Endothelial cell of umbilical vein (primary cell): ENCODE measurements around the gene SH3RF3.

ENCODE experiments used
- EZH2 ChIP-seq: IDR thresholded peaks from 2 replicates; pipeline ENCODE4 v1.6.1; 2012; ENCODE audit warnings: borderline replicate concordance, low read depth, mild to moderate bottlenecking, moderate library complexity, low read length, inconsistent platforms; ENCODE audit not compliant: severe bottlenecking
- FOS ChIP-seq: IDR thresholded peaks from 2 replicates; pipeline ENCODE4 v1.6.1; 2011; ENCODE audit warnings: mild to moderate bottlenecking, low read length, moderate library complexity, borderline replicate concordance; ENCODE audit not compliant: insufficient read depth
- JUN ChIP-seq: IDR thresholded peaks from 2 replicates; pipeline ENCODE4 v1.6.1; 2011; ENCODE audit warnings: borderline replicate concordance, low read depth; ENCODE audit not compliant: insufficient read length, insufficient read depth
- POLR2A ChIP-seq: IDR thresholded peaks from 2 replicates; pipeline ENCODE4 v1.6.1; 2012; ENCODE audit warnings: low read depth, mild to moderate bottlenecking, control low read depth, low read length
- POLR2AphosphoS5 ChIP-seq: IDR thresholded peaks from 2 replicates; pipeline ENCODE4 v1.6.1; 2012; ENCODE audit warnings: low read depth, mild to moderate bottlenecking, control low read depth, low read length, moderate library complexity; ENCODE audit not compliant: insufficient read depth
- TF ChIP-seq, protein P1 (sequence below), 2 donors: IDR thresholded peaks; 1 replicate in 1 of 2; 2 replicates in 1 of 2; pipeline ENCODE4 v1.5.1; 2011; ENCODE audit warnings: low read length in 2 of 2, mild to moderate bottlenecking in 2 of 2, moderate library complexity in 2 of 2, control low read depth in 1 of 2, inconsistent platforms in 1 of 2, low read depth in 1 of 2; ENCODE audit not compliant: insufficient read depth in 1 of 2; ENCODE audit errors: extremely low read depth in 1 of 2
- TF ChIP-seq, protein P2 (sequence below): IDR thresholded peaks from 2 replicates; pipeline ENCODE4 v1.6.1; 2011; ENCODE audit not compliant: insufficient read depth, insufficient read length

DNA sequence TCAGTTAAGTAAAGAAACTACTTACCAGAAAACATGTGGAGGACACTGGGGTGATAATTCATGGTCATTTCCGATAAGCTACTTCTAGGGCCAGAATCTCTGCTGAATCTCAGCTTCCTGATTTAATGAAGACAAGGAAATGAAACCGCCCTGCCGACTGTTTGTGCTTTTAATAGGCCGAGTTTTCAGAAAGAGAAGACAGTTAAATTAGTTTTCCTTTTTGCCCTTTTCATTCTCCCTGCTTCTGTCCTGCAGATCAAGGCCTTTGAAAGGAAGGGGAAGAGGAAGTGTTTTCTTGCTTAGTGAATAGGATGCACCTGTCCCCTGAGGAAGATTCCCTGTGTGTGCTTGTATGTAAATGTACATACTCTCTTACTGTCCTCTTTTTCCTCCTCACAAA is 126.6 kb downstream of the SH3RF3 start:
- TF ChIP-seq, protein P1, sequence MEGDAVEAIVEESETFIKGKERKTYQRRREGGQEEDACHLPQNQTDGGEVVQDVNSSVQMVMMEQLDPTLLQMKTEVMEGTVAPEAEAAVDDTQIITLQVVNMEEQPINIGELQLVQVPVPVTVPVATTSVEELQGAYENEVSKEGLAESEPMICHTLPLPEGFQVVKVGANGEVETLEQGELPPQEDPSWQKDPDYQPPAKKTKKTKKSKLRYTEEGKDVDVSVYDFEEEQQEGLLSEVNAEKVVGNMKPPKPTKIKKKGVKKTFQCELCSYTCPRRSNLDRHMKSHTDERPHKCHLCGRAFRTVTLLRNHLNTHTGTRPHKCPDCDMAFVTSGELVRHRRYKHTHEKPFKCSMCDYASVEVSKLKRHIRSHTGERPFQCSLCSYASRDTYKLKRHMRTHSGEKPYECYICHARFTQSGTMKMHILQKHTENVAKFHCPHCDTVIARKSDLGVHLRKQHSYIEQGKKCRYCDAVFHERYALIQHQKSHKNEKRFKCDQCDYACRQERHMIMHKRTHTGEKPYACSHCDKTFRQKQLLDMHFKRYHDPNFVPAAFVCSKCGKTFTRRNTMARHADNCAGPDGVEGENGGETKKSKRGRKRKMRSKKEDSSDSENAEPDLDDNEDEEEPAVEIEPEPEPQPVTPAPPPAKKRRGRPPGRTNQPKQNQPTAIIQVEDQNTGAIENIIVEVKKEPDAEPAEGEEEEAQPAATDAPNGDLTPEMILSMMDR (IDR thresholded peaks at IDR 0.05; ENCODE audit: extremely low read depth in 1 of 2, insufficient read depth in 1 of 2, low read depth in 1 of 2, low read length in 2 of 2): no peak
- TF ChIP-seq EZH2 (no peak), POLR2A (no peak), POLR2AphosphoS5 (no peak), FOS (no peak), JUN (no peak)
- TF ChIP-seq, protein P2, sequence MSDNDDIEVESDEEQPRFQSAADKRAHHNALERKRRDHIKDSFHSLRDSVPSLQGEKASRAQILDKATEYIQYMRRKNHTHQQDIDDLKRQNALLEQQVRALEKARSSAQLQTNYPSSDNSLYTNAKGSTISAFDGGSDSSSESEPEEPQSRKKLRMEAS: no peak
